ENCODE results near the gene SPACA7. TPM values are rescaled to one million over a fixed set of nuclear protein-coding genes. Genes with fewer than 3 reads are reported as not detected.

Gene SPACA7, protein sequence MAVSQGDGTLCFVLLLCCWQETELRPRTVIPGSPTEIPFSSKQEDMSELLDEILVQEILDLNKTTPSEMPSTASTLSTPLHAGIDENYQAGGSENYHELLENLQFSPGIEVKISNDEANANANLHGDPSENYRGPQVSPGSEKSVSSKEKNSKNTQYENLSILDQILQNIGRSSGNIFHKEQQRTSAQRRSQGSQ
- not detected for total RNA-seq (ENCODE audit: insufficient read depth, low replicate concordance)

- no peak for DNase-seq (ENCODE audit: low spot score)
Observed at GRCh38 chr13:112376050-112376681, at the start of gene SPACA7. SPACA7 (plus strand) TSS chr13:112376355; CDS start chr13:112376386, 31 bp downstream.

DNA sequence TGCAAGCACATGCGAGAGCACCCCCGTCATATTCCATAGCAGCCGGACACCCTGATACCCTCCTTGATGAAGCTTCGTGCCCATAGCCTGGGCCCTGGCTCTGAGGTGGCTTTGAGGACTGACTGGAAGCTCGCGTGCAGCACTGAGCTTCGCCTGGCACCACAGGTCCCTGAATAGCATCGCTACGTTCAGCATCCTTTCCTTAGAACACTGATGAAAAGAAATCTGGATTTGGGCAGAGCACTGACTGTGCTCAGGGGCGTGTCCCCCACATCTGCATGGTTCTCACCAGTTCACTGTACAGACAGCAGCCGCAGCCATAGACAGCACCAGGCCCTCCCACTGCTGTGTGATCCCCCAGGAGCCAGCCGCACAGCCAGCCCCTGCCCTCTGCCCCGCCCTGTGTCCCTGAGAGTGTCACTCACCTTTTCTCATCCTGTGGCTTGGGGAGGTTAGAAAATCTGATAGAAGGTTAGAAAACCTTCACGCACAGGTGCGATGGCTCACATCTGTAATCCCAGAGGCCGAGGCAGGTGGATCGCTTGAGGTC lies 49.3 kb upstream of the SPACA7 start:
- no peak for DNase-seq (ENCODE audit: low spot score)

DNA sequence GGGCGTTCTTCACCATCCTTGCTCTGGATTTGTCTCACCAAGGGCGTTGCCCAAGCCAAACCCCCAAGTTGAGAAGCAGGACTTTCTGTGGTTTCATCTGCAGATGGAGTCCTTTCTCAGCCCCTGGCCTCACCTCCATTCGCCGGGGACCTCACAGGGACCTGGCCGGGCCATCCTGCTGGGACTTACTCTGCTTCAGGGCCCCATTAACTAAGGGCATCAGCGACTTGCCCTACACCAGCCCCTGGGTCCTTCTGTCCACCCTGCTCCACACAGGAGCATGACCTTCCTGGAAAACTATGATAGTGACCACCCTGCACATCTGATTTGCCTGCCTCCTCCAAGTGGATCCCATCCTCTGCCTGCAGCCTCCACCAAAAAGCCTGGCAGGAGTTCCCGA lies 47.2 kb upstream of the SPACA7 start:
- no peak for DNase-seq (ENCODE audit: low spot score)

DNA sequence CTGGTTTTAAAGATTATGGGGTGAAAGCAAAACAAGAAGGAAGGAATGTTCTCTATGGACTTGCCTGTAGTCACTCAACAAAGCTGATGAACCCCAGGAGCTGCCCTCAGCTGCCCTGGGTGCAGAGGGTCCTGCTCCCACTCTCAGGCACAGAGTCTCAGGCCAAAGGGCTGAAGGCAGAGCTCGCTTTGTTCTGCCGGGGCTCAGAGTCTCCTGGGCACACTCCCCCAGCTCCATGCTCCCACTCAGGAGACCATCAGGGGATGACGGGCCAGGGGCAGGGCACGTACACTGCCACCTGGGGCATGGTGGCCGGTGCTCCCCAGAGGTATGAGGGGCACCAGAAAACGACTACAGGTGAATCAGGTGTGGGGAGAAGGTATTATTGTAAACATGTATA lies 46.8 kb upstream of the SPACA7 start:
- no peak for DNase-seq (ENCODE audit: low spot score)

DNA sequence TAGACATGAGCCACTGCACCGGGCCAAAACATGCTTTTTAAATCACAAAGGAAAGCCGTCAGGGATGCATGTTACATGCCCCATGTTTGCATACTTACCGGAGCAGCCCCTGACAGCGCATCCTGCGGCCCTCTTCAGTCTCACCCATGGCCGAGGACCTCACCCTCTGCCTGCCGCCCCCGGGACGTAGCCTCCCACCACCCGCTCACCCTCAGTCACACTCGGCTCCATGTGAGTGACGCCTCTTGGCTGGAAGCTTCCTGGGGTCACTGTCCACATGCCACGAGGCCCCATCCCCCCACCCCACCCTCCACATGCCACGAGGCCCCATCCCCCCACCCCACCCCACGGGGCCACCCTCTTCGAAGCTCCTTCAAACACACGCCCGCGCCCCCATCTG lies 46.1 kb upstream of the SPACA7 start:
- DNase-seq (ENCODE audit: low spot score), result no peak

GRCh38 chr13:112330479-112331381 lies 45.4 kb upstream of the SPACA7 start:
- DNase-seq (ENCODE audit: low spot score), result no peak

- DNase-seq (ENCODE audit: low spot score), result no peak
Observed at GRCh38 chr13:112331675-112332074, 44.5 kb upstream of the SPACA7 start.

- no peak for DNase-seq (ENCODE audit: low spot score)
Observed at GRCh38 chr13:112332727-112333126, 43.4 kb upstream of the SPACA7 start.

GRCh38 chr13:112333756-112334543 lies 42.2 kb upstream of the SPACA7 start:
- no peak for DNase-seq (ENCODE audit: low spot score)

GRCh38 chr13:112335135-112335534 lies 41.0 kb upstream of the SPACA7 start:
- no peak for DNase-seq (ENCODE audit: low spot score)

DNA sequence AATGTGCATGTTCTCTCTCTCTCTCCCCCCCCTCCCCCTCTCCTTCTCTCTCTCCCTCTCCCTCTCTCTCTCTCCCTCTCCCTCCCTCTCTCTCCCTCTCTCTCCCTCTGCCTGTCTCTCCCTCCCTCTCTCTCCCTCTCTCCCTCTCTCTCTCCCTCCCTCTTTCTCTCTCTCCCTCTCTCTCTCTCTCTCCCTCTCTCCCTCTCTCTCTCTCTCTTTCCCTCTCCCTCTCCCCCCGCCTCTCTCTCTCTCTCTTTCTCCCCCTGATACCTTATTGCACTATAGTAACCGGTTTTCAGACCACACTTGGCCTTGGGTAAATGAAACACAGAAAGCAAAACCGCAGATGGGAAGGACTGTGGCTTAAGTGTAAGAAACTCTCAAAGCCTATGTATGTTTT lies 34.7 kb upstream of the SPACA7 start:
- DNase-seq (ENCODE audit: low spot score), result no peak

- DNase-seq (ENCODE audit: low spot score), result no peak
Observed at GRCh38 chr13:112341976-112342735, 34.0 kb upstream of the SPACA7 start.

GRCh38 chr13:112342841-112343361 lies 33.3 kb upstream of the SPACA7 start:
- DNase-seq (ENCODE audit: low spot score), result no peak

DNA sequence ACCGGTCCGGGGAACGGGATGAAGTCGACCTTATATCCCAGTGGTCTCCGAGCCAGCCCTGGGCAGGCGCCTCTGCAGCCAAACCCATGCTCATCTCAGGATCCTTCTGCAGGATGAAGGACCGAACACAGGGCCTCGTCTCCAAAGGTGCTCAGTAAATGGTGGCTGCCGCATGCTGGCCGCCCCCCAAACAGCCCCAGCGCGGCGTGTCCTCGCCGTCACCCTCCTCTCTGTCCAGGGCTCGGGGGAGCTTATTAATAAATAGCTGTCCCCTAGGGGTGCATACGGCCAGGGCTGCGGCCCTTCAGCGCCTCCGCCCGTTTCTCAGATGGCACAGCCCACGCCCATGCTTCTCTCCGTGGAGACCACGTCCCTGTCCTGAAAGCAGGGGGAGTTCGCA lies 32.6 kb upstream of the SPACA7 start:
- DNase-seq (ENCODE audit: low spot score), result no peak

- DNase-seq (ENCODE audit: low spot score), result no peak
Observed at GRCh38 chr13:112345826-112346172, 30.4 kb upstream of the SPACA7 start.

DNA sequence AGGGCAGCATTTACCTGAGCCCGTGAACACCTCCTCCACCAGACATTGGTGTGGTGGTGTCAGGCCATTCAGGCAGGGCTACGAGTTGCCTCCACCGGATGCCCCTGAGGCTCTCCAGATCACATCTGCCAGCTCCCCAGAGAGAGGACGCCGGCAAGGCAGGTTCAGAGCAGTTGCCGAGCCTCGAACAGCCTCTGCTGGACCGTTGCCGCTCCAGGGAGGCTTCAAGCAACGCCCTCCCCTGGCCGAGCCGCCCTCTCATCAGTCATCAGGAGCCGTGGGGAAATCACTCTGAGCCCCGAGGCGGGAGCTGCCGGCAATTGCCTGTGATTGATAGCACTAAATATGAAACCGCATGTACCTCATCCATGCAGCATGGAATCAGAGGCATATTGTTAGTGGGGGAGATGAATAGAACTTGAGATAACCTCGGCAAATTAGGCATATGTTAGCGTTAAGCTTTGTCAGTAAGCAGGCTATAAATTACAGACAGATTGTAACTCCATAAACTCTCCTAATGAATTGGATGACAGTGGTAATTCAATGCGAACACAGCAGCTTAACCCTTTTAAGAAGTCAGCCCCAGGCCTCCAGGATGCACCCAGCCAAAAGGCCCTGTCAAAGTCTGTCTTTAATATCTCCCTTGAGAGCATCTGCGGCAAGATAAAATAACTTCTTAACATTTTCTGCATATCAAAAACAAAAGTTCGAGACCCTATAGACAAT lies 29.8 kb upstream of the SPACA7 start:
- no peak for DNase-seq (ENCODE audit: low spot score)

DNA sequence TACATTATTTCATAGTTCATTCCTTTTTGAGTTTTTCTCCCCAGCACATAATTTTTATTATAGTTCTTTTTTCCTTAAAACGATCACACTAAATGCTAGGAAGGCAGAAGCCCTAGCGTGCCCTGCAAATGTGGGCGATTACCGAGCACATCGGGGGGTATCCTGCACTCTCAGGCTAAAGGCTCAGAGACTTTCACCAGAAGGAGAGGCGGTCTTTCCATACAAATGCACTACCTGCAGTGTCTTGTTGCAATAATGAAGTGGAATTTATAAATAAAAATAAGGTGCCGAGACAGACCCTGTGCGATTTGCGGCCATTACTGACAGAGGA lies 29.3 kb upstream of the SPACA7 start:
- no peak for DNase-seq (ENCODE audit: low spot score)

DNA sequence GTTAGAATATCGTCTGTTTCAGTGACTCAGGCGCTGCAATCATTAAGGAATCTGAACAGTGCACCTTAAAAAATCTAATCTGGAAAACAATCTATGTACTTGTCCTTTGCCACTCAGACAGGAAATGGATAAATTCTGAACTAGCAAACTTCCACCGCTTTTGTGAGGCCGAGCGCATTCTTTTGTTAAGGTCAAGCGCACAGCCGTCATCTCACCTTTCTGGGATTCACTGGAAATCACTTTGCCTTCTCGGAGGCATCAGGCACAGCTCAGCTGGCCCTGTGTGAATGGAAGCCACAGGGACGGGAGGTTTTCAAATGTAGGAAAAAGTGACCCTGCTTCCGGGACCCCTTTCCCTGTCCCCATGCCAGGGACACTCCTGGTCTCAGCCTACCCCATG lies 28.2 kb upstream of the SPACA7 start:
- DNase-seq (ENCODE audit: low spot score), result no peak

GRCh38 chr13:112348642-112349345 lies 27.4 kb upstream of the SPACA7 start:
- DNase-seq (ENCODE audit: low spot score), result no peak

All from umbilical cord (tissue), 2 donors.